ENCODE measurements around the gene ZNF281.
A peak's percentile ranks its signal among the peaks of the same experiment; 100 is the strongest.

- TF ChIP-seq POLR2A (IDR thresholded peaks at IDR 0.05; ENCODE audit: low read depth, low read length) (no peak), POLR2AphosphoS5 (IDR thresholded peaks at IDR 0.05; ENCODE audit: low read depth, low read length) (no peak), TAF1 (IDR thresholded peaks at IDR 0.05; ENCODE audit: low read depth, low read length) (no peak), SPI1 (IDR thresholded peaks at IDR 0.05; ENCODE audit: low read depth, low read length) (peak; percentile 67), PAX5 (IDR thresholded peaks at IDR 0.05; ENCODE audit: insufficient read depth, low read length, severe bottlenecking) (no peak), POU2F2 (IDR thresholded peaks at IDR 0.05; ENCODE audit: low read depth, low read length) (no peak)
These were observed 38.4 kb upstream of the ZNF281 start for GRCh38 chr1:200448034-200448762.

Measured in GM12891 (cell line).